KG1 (cell line): ENCODE data around the gene PYCR2.

Experiments
- DNase-seq: peaks from one replicate; lab custom pipeline; 2025; lab: John Stamatoyannopoulos, UW

PYCR2 gene

DNA sequence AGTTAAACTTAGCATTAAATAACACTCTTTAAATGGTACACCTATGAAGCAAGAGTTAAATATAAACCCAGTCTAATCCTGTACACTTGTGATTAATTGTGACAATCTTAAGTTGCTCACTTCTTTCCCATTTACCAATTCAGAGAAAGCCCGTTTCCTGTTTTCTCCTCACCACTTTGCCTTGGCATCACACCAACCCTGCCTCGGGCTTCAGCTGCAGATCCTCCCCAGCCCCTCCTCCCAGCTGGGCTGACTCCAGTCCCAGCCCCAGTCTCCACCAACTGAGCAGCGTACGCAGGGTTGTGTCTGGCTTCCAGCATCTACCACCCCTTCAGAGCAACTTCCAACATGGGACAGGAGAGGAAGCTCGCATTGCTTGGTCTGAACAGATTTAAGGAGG lies 4.1 kb downstream of the PYCR2 start:
- no peak for DNase-seq

DNA sequence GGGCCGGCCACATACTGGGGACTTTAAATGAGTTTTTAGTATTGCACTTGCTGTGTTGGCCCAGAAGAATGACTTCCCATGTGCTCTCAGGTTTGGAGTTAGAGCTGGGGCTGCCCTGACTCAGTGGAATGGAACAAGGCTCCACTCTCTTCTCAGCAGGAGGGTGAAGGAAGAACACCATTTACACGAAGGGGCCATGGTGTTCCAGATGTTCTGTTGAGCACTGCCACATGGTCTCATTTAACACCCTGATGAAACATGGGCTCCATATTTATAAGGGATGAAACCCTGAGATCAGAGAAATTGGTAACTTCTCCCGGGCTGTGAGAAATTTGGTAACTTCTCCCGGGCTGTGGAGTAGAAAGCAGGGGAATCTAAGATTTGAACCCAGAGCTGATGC lies 5.8 kb downstream of the PYCR2 start:
- DNase-seq, result no peak

DNA sequence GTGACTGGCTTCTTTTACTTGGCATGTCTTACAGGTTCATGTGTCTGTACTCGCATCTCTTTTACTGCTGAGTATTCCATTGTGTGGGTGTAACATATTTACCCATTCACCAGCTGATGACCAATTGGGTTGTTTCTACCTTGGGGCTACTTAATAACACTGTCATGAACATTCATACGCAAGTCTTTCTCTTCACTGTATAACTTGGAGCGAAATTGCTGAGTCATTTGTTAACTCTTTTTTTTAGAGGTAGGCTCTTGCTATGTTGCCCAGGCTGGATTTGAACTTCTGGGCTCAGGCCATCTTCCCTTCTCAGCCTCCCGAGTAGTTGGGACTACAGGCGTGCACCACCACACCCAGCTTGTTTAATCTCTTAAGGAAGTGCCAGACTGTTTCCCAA lies 6.5 kb downstream of the PYCR2 start:
- DNase-seq, result no peak

DNA sequence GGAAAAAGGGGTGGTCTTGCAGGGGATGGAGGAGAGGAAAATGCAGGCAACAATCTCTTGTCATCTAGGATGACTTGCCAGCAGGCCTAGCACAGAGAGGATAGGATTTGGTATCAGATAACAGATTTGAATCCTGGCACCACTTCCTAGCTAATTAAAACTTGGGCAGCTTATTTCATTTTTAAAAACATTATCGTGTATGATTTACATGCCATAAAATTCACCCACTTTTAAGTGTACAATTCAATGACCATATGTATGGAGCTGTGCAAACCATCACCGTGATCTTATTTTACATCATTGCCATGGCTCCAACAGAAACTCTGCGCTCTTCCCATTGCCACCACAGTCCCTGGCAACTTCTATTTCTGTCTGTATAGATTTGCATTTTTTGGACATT lies 6.9 kb downstream of the PYCR2 start:
- DNase-seq, result no peak

DNA sequence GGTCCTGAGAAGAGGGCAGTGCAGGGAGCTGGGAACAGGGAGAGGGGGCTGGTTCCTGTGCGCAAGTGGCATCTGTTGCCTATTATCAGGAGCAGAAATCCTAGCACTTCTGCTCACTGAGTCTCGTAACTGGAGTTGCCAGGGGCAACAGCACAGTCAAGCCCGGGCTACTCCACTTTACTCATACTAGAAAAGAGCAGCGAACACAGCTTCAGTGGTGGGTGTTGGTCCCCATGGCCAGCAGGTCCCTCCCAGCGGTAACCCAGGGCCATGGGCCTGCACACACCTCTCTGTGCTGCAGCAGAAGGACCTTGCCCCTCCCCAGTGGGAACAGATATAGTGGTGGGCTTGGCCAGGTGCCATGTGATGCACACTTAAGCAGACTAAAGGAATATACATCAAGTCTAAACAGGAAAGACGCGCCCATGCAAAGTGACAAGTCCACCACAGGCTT lies 8.5 kb downstream of the PYCR2 start:
- no peak for DNase-seq

DNA sequence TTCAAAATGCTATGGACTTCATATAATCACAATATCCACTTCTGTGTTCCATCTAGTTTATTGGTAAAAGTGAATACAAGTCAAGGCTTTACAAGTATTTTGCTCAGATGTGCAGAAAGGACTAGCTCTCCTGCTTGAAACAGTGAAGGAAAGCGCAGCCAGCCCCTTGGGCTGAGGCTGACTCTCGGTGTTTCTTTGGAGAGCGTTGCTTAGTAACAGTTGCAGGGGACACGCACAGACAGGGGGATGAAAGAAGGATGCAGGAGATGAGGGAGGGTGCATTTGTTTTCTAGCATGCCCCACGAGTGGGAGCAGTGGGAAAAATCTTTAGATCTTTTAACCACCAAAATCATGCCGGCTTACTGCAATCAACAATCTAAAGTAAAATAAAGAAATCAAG lies 9.1 kb downstream of the PYCR2 start:
- no peak for DNase-seq

DNA sequence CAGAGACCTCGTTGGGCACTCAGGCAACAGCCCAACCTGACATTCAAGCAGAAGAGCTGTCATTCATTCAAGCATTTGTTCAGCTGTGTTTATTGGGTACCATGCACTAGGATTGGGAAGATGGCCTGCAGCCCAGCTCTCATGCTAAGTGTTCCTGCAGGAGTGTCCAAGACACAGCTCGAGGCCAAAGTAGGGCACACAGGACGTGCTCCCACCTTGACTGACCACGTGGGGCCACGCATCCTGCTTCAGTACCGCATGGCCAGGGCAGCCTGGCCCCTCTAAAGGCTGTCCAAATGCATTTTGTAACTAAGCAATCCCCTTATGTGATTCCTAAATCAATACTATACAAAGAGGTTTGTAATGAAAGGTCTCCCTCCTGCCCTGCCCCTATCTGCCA lies 9.7 kb downstream of the PYCR2 start:
- no peak for DNase-seq

DNA sequence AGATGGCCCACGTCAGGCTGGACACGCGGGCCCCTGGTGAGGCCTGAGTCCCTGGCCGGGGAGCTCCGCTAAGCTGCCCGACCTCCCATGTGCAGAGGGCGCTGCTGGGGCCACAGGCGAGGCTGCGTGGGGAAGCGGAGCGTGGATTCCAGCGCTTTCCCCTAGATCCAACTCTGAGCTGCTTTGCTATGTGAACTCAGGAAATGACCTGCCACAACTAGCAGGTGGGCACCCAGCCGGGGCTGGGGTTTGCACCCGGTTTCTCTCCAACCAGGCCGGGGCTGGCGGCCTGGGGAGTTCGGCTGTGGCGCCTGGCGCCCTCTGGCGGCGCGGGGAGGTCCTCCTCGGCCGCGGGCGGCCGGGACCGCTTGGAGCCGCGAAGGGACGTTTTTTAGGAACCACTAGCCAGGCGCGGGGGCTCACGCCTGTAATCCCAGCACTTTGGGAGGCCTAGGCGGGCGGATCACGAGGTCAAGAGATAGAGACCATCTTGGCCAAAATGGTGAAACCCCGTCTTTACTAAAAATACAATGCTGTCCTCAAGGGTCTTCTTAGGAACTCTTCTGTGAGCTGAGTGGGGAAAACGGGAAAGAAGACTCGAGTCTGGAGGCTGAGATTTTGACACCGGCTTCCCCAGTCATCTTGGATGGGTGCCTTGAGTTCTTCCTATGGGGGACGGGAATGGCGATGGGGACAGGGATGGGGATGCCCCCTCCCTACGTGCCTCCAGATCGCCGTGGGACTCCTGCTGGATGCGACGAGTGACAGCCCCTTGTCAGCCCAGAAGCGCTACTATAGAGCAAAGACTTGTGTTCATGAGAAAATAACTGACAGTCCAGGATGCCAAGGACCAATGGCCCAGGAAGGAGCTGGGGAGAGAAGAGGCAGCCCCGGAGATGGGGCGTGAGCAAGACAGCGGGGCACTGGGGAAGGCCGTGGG lies 12.6 kb downstream of the PYCR2 start:
- no peak for DNase-seq

DNA sequence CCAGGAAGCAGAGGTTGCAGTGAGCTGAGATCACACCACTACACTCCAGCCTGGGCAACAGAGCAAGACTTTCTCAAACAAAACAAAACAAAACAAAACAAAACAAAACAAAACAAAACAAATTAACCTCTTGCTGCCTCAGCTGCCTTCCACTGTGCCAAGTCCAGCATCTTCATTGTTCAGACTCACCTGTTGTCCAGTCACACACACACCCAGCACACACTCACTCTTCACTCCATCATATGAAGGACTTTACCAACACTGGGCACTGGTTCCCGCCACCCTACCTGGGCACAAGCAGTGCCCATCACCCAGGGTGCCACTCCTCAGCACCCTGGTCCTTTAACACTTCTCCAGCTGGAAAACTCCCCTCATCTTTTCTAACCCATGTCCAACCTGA lies 14.6 kb downstream of the PYCR2 start:
- DNase-seq, result no peak

DNA sequence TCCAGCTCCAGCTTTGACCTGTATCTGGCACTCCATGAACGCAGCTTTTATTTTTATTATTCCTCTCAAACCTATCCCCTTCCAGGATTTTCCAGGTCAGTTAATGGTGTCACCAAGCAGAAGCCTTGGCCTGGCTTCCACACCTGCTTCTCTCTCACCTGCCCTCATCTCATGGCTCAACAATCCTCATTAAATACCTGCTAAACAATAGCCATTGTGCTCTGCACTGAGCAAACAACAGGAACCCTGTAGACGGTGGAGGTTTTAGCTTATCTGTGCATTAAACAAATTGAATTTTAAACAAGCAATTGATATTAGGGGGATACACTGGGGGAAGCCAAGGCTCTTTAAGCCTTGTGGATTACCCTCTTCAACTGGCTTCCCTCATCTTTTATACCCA lies 15.3 kb downstream of the PYCR2 start:
- no peak for DNase-seq

DNA sequence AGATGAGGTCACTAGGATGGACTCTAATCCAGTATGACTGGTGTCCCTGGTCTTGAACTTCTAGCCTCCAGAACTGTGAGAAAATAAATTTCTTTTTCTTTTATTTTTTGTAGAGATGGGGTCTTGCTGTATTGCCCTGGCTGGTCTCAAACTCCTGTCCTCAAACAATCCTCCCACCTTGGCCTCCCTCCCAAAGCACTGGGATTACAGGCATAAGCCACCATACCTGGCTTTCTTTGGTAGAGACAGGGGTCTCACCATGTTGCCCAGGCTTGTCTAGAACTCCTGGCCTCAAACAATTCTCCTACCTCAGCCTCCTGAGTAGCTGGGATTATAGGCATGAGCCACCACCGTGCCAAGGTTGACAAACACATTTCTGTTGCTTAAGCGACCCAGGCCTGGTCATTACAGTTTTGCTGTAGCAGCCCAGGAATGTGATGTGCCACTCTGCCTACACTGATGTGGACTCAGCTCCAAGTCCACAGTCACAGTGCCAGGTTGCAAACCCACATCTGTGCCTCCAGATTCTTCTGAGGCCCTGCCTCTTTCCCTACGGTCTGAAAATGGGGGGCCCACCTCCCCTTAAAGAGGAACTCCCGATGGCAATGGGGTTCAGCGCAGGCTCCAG lies 15.9 kb downstream of the PYCR2 start:
- DNase-seq, result no peak

DNA sequence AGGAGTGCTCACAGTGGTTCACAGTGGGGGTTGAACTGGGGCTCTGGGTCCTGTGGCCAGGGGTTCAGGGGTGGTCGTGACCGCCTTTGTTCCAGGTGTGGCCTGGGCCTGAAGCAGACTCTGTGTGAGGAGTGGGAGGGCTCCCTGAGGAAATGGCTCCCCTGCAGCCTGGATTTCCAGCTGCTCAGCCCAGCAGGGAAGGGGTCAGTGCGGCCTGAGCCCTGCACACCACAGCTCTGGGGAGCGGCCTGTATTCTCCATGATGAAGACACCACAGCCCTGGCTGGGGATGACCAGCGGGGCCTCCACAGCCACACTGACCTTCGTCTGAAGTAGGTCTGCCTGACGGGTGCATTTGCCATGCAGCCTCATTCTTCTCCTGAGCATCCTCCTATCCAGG lies 16.7 kb downstream of the PYCR2 start:
- no peak for DNase-seq

DNA sequence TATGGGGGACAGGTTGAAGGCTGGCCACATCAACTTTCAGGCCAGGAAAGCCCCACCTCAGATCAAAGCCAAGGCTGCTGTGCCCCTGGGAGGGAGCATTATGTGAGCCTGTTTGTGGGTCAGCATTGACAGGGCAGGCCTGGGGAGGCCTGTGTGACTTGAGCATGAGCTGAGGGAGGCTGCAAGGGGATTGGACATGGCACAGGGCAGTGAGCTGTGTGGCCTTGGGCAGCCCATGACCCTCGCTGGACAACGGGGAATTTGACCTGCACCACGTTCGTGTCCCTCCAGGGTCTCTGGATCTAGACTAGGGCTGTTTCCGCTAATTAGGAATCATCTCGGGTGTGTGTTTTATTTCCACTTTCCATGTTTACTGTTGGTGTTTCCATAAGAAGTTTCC lies 17.6 kb downstream of the PYCR2 start:
- no peak for DNase-seq

DNA sequence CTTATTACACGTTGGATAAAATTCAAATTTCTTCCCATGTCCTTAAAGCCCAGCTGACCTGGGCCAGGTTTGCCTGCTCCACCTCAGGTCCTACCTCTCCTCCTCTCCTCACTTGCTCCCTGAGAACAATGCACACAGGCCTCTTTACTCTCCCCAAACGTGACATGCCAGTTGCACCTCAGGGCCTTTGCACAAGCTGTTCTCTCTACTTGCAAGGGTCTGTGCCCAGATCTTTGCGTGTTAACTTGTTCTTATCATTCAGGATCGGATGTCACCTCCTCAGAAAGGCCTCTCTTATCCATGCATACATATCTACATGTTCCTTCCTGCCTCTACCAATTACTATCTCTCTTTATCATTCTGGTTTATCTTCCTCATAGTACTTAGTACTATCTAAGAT lies 20.4 kb downstream of the PYCR2 start:
- no peak for DNase-seq

DNA sequence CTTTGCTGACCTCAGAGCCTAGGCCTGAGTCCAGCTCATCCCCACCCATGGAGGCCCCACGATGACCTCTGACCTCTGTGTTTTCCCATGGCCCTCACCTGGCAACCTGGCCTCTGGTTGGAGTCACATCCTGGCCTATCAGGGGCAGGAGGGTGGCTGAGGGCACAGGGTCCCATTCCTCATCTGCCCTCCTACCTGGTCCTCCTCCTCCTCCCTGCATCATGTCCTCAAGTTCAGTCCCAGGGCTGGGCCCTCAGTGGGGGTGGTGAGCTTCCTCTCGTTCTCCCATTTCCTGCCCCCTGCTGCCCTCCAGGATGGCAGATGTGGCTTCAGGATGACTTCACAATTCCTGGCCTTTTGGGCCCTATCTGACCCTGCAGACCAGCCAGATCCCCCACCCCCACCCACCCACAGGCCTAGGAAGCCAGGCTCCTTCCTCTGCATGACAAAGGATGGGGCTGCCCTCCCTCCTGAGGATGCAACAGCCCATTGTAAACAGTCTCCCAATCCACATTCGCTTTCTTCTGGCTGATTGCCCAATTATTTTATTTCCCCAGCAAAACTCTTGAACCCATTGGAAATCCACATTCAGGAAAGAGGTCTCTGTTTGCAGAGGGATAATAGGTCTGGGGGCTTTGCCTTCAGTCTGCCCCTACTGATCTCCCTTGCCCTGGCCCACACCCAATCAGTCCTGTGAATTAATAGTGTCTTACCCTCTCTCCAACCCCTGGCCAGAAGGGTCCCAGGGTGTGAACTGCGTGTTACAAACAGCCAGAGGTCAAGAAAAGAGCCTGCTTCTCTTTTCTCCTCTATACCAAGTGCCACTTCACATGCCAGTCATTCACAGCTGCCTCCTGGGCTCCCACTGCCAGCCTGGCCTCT lies 24.8 kb downstream of the PYCR2 start:
- no peak for DNase-seq

DNA sequence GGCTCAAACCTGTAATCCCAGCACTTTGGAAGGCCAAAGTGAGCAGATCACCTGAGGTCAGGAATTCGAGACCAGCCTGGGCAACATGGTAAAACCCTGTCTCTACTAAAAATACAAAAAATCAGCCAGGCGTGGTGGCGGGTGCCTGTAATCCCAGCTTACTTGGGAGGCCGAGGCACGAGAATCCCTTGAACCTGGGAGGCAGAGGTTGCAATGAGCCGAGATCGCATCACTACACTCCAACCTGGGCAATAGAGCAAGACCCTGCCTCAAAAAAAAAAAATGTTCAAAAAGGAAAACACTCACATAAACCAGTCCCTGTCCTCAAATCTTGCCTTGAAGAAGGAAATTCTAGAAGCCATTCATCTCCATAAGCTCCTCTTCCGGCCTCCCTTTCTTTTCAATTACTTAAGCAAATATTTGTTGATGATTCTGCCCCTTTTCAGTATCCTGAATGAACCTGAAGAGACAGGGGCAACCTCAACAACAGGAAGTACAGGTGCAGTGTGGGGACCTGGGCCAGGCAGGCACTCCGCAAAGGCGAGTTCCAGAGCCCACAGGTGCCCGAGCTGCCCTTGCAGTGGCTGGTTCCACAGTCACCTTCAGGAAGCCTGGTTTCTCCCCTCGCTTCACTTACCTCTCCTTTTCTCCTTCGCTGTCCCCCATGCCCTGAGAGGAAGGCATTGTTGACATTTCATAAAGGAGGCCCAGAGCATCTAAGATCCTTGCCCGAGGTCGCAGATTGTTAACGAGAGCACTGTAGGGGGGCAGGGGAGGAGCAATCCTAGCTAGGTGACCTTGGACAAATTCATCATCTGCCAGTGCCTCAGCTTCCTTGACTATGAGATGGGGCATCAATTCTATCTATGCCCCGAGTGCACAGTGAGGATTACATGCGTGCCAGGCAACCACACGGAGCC lies 26.2 kb downstream of the PYCR2 start:
- no peak for DNase-seq

DNA sequence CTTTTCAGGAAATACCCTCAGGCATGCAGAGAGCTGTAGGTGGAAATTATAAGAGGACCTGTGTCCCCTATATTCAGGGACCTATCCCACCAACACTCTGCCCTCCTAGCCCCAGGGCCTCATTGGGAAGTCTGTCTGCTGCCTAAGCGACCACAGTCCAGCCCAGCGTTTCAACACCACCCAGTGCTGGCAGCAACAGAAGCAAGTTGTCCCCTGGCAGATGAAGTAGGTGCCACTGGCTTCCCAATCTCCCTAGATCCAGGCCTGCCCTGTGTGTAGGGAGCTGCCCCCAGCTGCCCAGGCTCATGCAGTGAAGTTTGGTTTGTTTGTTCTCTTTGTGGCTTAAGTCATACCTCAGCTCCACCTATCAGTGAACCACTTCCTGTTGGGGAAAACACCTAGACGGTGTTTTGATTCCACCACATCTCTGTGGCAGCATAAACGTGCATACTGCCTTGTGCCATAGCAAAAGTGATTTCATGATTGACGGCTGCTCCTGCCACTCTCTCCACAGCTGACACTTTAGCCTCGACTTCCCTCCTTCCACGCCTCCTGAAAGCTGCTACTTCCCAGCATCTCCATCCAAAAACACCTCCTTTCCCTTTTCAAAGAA lies 27.0 kb downstream of the PYCR2 start:
- DNase-seq, result no peak

DNA sequence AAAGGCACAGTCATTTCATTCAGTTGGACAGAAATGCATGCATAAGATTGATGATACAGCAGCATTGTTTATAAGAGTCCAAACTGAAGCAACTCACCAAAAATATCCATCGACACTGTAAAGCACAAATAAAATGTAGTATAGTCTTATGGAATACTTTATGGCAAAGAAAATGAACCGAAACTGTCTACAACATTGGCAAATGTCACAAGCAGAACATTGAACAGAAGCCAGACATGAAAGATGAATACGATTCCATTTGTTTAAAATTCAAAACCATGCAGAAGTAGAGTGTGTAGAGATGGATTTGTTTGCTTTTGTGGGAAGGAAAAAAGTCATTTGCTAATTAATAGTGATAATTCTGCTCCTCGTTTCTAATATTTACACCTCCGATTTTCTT lies 27.6 kb downstream of the PYCR2 start:
- DNase-seq, result no peak

DNA sequence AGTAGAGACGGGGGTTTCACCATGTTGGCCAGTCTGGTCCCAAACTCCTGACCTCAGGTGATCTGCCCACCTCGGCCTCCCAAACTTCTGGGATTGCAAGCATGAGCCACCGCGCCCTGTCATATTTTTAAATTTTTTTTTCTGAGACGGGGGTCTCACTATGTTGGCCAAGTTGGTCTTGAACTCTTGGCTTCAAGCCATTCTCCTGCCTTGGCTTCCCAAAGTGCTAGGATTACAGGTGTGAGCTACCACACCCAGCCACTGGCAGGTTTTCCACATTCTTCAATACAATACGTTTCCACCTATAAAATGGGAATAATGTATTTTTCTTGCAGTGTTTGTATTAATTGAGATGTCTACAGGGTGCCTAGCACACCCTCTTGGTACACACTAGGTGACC lies 31.7 kb downstream of the PYCR2 start:
- DNase-seq, result no peak

DNA sequence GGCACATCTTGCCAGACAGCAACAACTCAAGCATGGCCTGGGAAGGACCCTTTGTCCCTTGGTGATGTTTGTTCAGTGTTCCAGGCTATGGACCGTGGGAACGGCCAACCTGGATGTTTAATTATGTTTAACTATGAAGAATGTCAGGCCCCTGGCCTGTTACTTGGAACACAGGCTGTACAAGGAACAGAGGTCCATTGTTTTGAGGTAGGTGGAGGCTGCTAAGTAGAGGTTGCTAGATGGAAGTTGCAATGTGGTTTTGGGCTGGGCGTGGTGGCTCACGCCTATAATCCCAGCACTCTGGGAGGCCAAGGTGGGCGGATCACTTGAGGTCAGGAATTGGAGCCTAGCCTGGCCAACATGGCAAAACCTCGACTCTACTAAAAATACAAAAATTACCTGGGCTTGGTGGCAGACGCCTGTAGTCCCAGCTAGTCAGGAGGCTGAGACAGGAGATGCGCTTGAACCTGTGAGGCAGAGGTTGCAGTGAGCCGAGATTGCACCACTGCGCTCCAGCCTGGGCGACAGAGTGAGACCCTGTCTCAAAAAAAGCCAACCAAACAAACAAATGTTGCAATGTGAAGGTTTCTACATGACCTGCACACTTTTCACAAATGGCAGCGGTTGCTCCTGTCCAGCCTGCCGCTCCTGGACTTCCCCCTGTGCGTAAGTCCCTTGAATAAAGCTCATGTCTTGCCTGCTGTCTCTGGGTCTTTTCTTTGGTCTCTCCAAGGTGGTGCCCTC lies 32.6 kb downstream of the PYCR2 start:
- no peak for DNase-seq
